Measurements from ENCODE around the gene ULK2. TPM values are rescaled to one million over a fixed set of nuclear protein-coding genes. Genes with fewer than 3 reads are reported as not detected.

ULK2 gene
- total RNA-seq, 1 experiment from 2014 or later: 5.1 TPM

- no peak for TF ChIP-seq TCF7 (CRISPR knock-in tag; IDR thresholded peaks at IDR 0.05; ENCODE audit: low read depth)
- TF ChIP-seq FOXJ3 (CRISPR knock-in tag; IDR thresholded peaks at IDR 0.05; ENCODE audit: borderline replicate concordance): no peak
- no peak for TF ChIP-seq E2F4 (CRISPR knock-in tag; IDR thresholded peaks at IDR 0.05; ENCODE audit: borderline replicate concordance, low read depth)
- TF ChIP-seq FOXP1 (CRISPR knock-in tag; IDR thresholded peaks at IDR 0.05; ENCODE audit: borderline replicate concordance): no peak
- no peak for TF ChIP-seq NR3C1 (CRISPR knock-in tag; conservative IDR thresholded peaks at IDR 0.05; ENCODE audit: low read depth)
- no peak for TF ChIP-seq RORB (CRISPR knock-in tag; IDR thresholded peaks at IDR 0.05)
- no peak for TF ChIP-seq ZMAT4 (CRISPR knock-in tag; IDR thresholded peaks at IDR 0.05)
- no peak for TF ChIP-seq ZNF671 (CRISPR knock-in tag; IDR thresholded peaks at IDR 0.05)
- TF ChIP-seq NFYB (CRISPR knock-in tag; conservative IDR thresholded peaks at IDR 0.05; ENCODE audit: low read depth): no peak
- TF ChIP-seq FOXK1 (CRISPR knock-in tag; IDR thresholded peaks at IDR 0.05): no peak
- TF ChIP-seq JUN (CRISPR knock-in tag; IDR thresholded peaks at IDR 0.05): no peak
- no peak for TF ChIP-seq ESRRA (CRISPR knock-in tag; IDR thresholded peaks at IDR 0.05; ENCODE audit: borderline replicate concordance)
- no peak for TF ChIP-seq ATF3 (CRISPR knock-in tag; conservative IDR thresholded peaks at IDR 0.05)
- H3K36me3 Mint-ChIP-seq: no peaks in the 10 kb centered on the region
- POLR2A ChIA-PET: no interaction called here
- no peak overlapping the region for H3K27ac Mint-ChIP-seq
- no peak for DNase-seq (ENCODE audit: low spot score)
- CTCF ChIA-PET: interaction anchor here (0.9 to 2.5 kb wide), 4 partner anchors 13 to 101 kb away, joined by 3 to 17 read pairs (median 4); partner anchors contain the start of gene ALDH3A2
- no peaks in the 10 kb centered on the region for H3K9me3 Mint-ChIP-seq
- H3K4me3 Mint-ChIP-seq: no peak overlapping the region
- ATAC-seq: no peak
- peaks cover 13% of the 10 kb centered on the region; the same call in 1 of the 2 replicates for H3K27me3 Mint-ChIP-seq (ENCODE audit: low read depth)
- peaks cover 22% of the 10 kb centered on the region for H3K4me1 Mint-ChIP-seq
Measured at GRCh38 chr17:19748807-19749193, 118.9 kb downstream of the ULK2 start.

GRCh38 chr17:19747829-19748806 is 119.6 kb downstream of the ULK2 start, which contains the start of gene ALDH3A1:
TSS of gene ALDH3A1 (minus strand) at chr17:19748298. CDS start at chr17:19745129, 3,169 bp downstream.
- ATAC-seq: no peak
- H3K9me3 Mint-ChIP-seq: no peaks in the 10 kb centered on the region
- no peak within 1 kb of the TSS for H3K4me3 Mint-ChIP-seq
- peaks cover 22% of the 10 kb centered on the region for H3K4me1 Mint-ChIP-seq
- ChIA-PET CTCF (interaction anchor here (0.8 to 2.5 kb wide), 6 partner anchors 14 to 385 kb away, joined by 3 to 17 read pairs (median 4); partner anchors contain the start of gene ALDH3A2), POLR2A (no interaction called here)
- peaks cover 13% of the 10 kb centered on the region; the same call in 1 of the 2 replicates for H3K27me3 Mint-ChIP-seq (ENCODE audit: low read depth)
- H3K27ac Mint-ChIP-seq: no peak within 1 kb of the TSS
- DNase-seq (ENCODE audit: low spot score): no peak
- H3K36me3 Mint-ChIP-seq: no peaks in the 10 kb centered on the region
- TF ChIP-seq CREM (CRISPR knock-in tag; IDR thresholded peaks at IDR 0.05): no peak
- TF ChIP-seq ZNF671 (CRISPR knock-in tag; IDR thresholded peaks at IDR 0.05): no peak
- TF ChIP-seq AR (CRISPR knock-in tag; IDR thresholded peaks at IDR 0.05): no peak
- TF ChIP-seq MAX (CRISPR knock-in tag; IDR thresholded peaks at IDR 0.05): no peak
- no peak for TF ChIP-seq IRF1 (CRISPR knock-in tag; IDR thresholded peaks at IDR 0.05)
- no peak for TF ChIP-seq AFF4 (CRISPR knock-in tag; IDR thresholded peaks at IDR 0.05; ENCODE audit: borderline replicate concordance)
- no peak for TF ChIP-seq ARID4B (CRISPR knock-in tag; IDR thresholded peaks at IDR 0.05; ENCODE audit: borderline replicate concordance)
